ENCODE measurements around the gene PPP1CB.
"Not testable (repeated sequence)": the region's sequence is repeated elsewhere in the genome, so short reads cannot be mapped to it uniquely, and the experiment has no call there.

PPP1CB gene

GRCh38 chr2:28782423-28782822 is 30.8 kb downstream of the PPP1CB start:
- no peak for TF ChIP-seq CTCF (IDR thresholded peaks at IDR 0.05; ENCODE audit: insufficient read depth, low read depth, low read length, missing control alignments)
- no peak overlapping the region for H3K4me3 ChIP-seq (ENCODE audit: low read depth, low read length)
- no peak for DNase-seq (ENCODE audit: low read depth)

- not testable (repeated sequence) for DNase-seq (ENCODE audit: low read depth); H3K4me3 ChIP-seq (ENCODE audit: low read depth, low read length)
Measured at GRCh38 chr2:28784570-28784969, 32.9 kb downstream of the PPP1CB start.

- TF ChIP-seq CTCF (IDR thresholded peaks at IDR 0.05; ENCODE audit: insufficient read depth, low read depth, low read length, missing control alignments), result no peak
- DNase-seq (ENCODE audit: low read depth), result no peak
- H3K4me3 ChIP-seq (ENCODE audit: low read depth, low read length), result no peak overlapping the region
Measured at GRCh38 chr2:28796620-28797019, 45.0 kb downstream of the PPP1CB start.

- no peak for DNase-seq (ENCODE audit: low read depth)
Measured at GRCh38 chr2:28801726-28802125, 50.1 kb downstream of the PPP1CB start.

GRCh38 chr2:28802975-28803429 is 51.4 kb downstream of the PPP1CB start:
- no peak overlapping the region for H3K4me3 ChIP-seq (ENCODE audit: low read depth, low read length)
- no peak for TF ChIP-seq CTCF (IDR thresholded peaks at IDR 0.05; ENCODE audit: insufficient read depth, low read depth, low read length, missing control alignments)
- DNase-seq (ENCODE audit: low read depth), result no peak

More at GRCh38 chr2:28801726-28802125, 50.1 kb downstream of the PPP1CB start:
- no peak for TF ChIP-seq CTCF (IDR thresholded peaks at IDR 0.05; ENCODE audit: insufficient read depth, low read depth, low read length, missing control alignments)
- no peak overlapping the region for H3K4me3 ChIP-seq (ENCODE audit: low read depth, low read length)

GRCh38 chr2:28809927-28810326 is 58.3 kb downstream of the PPP1CB start:
- peak overlapping the region; percentile 56 for H3K4me3 ChIP-seq (ENCODE audit: low read depth, low read length)
- no peak for TF ChIP-seq CTCF (IDR thresholded peaks at IDR 0.05; ENCODE audit: insufficient read depth, low read depth, low read length, missing control alignments)
- no peak for DNase-seq (ENCODE audit: low read depth)

GRCh38 chr2:28810384-28811285 is 59.0 kb downstream of the PPP1CB start, which contains the start of gene SPDYA:
Gene SPDYA (plus strand): TSS chr2:28810834. CDS start chr2:28816015, 5,181 bp downstream.
- TF ChIP-seq CTCF (IDR thresholded peaks at IDR 0.05; ENCODE audit: insufficient read depth, low read depth, low read length, missing control alignments), result no peak
- DNase-seq (ENCODE audit: low read depth), result peak; percentile 83
- peak within 1 kb of the TSS; percentile 56 for H3K4me3 ChIP-seq (ENCODE audit: low read depth, low read length)
